Measurements from ENCODE around the gene CRTAC1.

CRTAC1 gene

GRCh38 chr10:97821308-97822038 is 208.9 kb downstream of the CRTAC1 start:
- H3K4me3 ChIP-seq (ENCODE audit: low read depth, low read length) = no peak overlapping the region
- TF ChIP-seq CTCF (conservative IDR thresholded peaks at IDR 0.05; ENCODE audit: low read depth, low read length) = no peak
- DNase-seq (ENCODE audit: low read depth) = peak; percentile 6

GRCh38 chr10:97820096-97820704 is 210.2 kb downstream of the CRTAC1 start:
- no peak for DNase-seq (ENCODE audit: low read depth)
- H3K4me3 ChIP-seq (ENCODE audit: low read depth, low read length) = no peak overlapping the region
- no peak for TF ChIP-seq CTCF (conservative IDR thresholded peaks at IDR 0.05; ENCODE audit: low read depth, low read length)

- DNase-seq (ENCODE audit: low read depth) = no peak
- TF ChIP-seq CTCF (conservative IDR thresholded peaks at IDR 0.05; ENCODE audit: low read depth, low read length) = no peak
Observed at GRCh38 chr10:97818572-97818971, 211.8 kb downstream of the CRTAC1 start.

GRCh38 chr10:97816609-97817008 is 213.8 kb downstream of the CRTAC1 start:
- H3K4me3 ChIP-seq (ENCODE audit: low read depth, low read length) = no peak overlapping the region
- no peak for DNase-seq (ENCODE audit: low read depth)
- TF ChIP-seq CTCF (conservative IDR thresholded peaks at IDR 0.05; ENCODE audit: low read depth, low read length) = no peak

More at GRCh38 chr10:97818572-97818971, 211.8 kb downstream of the CRTAC1 start:
- H3K4me3 ChIP-seq (ENCODE audit: low read depth, low read length) = no peak overlapping the region
